ENCODE measurements around the gene TNN. TPM values are rescaled to one million over a fixed set of nuclear protein-coding genes. Genes with fewer than 3 reads are reported as not detected.

The TNN gene
- total RNA-seq, 5 donors from 2014 or later (not counting 1 experiment from before 2014, with no cell fraction given): not detected

DNA sequence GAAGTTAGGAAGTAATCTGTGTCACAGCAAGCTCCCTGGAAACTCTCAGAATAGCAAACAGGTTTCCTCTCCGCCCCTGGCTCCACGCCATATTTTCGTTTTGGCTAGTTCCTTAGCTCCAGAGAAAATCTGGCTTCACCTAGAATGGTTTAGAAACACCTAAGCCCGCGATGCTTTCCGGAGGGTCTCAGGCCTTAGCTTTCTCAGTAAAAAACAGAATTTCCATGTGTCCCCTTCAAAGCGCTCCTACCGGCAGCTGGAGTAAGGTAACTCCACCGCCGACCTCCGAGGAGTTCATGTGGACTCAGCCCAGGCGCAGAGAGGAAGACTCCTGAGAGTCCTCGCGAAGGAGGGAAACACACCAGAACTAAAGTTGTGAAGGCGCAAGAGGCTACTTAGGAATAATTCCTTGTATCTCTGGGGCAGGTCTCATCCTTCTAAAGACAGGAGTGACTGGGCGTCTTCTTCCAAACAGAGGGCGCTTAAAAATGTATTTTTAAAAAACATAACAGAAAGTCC, 124.5 kb downstream of the TNN start:
- H3K4me3 ChIP-seq (ENCODE audit: control insufficient read depth in 1 of 2, extremely low read depth in 1 of 2, low read length in 1 of 2): peak overlapping the region; percentile 63 to 97
- no peaks in the 10 kb centered on the region for H3K27me3 ChIP-seq (replicated peaks in 1 of 2; ENCODE audit: control insufficient read depth in 2 of 2, extremely low read depth in 1 of 2, insufficient read depth in 2 of 2, low read length in 1 of 2)
- H3K9me3 ChIP-seq: no peaks in the 10 kb centered on the region
- H3K4me3 Mint-ChIP-seq: peak overlapping the region; percentile 86 to 98 (median 96)
- H3K36me3 ChIP-seq (ENCODE audit: control insufficient read depth in 2 of 2, extremely low read depth in 1 of 2, insufficient read depth in 1 of 2, low read length in 1 of 2): peaks cover 0 to 12% of the 10 kb centered on the region in 2 donors
- peaks cover 24% of the 10 kb centered on the region for H3K36me3 Mint-ChIP-seq
- ATAC-seq (replicated peaks in 1 of 4): peak; percentile 40 to 47 (median 44)
- 0% methylated on average over 14 of the region's 17 CpGs for WGBS (ENCODE audit: insufficient coverage)
- no peaks in the 10 kb centered on the region for H3K27me3 Mint-ChIP-seq
- POLR2A ChIA-PET: interaction anchor here (0.9 to 1.6 kb wide), 3 partner anchors 17 to 18 kb away, joined by 3 to 4 read pairs (median 4); no protein-coding TSS in a partner anchor
- peak overlapping the region; percentile 88 to 95 for H3K27ac Mint-ChIP-seq
- no peaks in the 10 kb centered on the region for H3K9me3 Mint-ChIP-seq
- peak in 20 of 35 experiments; percentile 7 to 58 (median 23) for DNase-seq
- CTCF ChIA-PET: interaction anchor here (1.0 to 4.3 kb wide), 9 partner anchors 11 to 193 kb away, joined by 3 to 23 read pairs (median 4); no protein-coding TSS in a partner anchor
- H3K4me1 Mint-ChIP-seq: peaks cover 51 to 66% (median 56%) of the 10 kb centered on the region in 3 donors
- H3K4me1 ChIP-seq (ENCODE audit: control insufficient read depth in 1 of 2, extremely low read depth in 1 of 2, insufficient read depth in 2 of 2, low read length in 2 of 2): peaks cover 37 to 50% of the 10 kb centered on the region in 2 experiments
- H3K27ac ChIP-seq (ENCODE audit: low read length): peak overlapping the region; percentile 61

DNA sequence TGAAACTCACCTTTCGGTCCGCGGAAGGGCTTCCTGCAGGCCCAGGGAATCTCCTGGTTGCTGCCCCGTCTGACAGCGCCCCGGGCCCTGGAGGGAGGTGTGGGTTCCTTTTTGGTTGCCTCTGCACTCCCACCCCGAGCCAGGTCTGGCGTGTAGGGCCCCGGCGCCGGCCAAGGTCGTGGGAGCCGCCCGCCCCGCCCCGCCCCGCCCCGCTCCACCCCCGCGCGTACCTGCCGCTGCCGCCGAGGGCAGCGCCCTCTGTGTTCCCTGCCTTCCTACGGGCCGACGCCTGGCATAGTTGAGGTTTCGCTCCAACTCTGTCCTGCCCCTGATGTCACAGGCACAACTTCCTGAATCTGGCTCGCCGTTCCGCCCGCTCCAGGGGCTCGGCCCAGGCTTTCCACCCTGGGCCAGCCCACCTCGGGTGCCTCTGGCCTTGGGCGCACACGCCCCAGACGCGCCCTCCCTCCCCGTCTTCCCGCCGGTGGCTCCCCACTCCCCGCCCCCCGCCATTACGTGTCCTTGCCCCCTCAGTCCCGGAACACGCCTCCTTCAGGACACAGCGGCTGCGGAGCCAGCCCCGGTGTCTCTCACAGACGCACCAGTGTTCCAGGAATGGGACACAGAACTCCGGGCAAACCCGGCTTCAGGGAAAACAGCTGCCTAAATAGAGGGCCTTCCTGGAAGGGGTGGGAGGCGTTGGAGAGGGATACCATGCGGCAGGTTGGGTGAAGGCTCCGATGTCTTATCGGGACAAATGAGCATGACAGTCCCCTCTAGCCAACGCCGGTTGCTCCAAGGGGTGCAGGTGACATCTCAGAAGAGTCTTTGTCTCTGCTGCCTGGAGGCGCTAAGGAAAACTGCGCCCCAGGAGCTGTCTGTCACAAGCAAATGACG, 125.2 kb downstream of the TNN start, which contains the start of gene KIAA0040:
Gene KIAA0040 (minus strand): TSS at position 147 of the 897 bp plus-strand sequence. CDS start 31,763 bp downstream, outside the sequence.
- Mint-ChIP-seq H3K4me1 (peaks cover 51 to 66% (median 56%) of the 10 kb centered on the region in 3 donors), H3K27me3 (no peaks in the 10 kb centered on the region), H3K9me3 (no peaks in the 10 kb centered on the region), H3K36me3 (peaks cover 17% of the 10 kb centered on the region), H3K27ac (peak within 1 kb of the TSS; percentile 88 to 95), H3K4me3 (peak within 1 kb of the TSS; percentile 86 to 98 (median 96))
- peaks cover 0 to 6% of the 10 kb centered on the region in 2 donors for H3K36me3 ChIP-seq (ENCODE audit: control insufficient read depth in 2 of 2, extremely low read depth in 1 of 2, insufficient read depth in 1 of 2, low read length in 1 of 2)
- peak in 32 of 35 experiments; percentile 8 to 74 (median 34) for DNase-seq
- peak; percentile 61 to 71 (median 66) for ATAC-seq (replicated peaks in 1 of 4)
- H3K27me3 ChIP-seq (replicated peaks in 1 of 2; ENCODE audit: control insufficient read depth in 2 of 2, extremely low read depth in 1 of 2, insufficient read depth in 2 of 2, low read length in 1 of 2): no peaks in the 10 kb centered on the region
- peak within 1 kb of the TSS; percentile 63 to 97 for H3K4me3 ChIP-seq (ENCODE audit: control insufficient read depth in 1 of 2, extremely low read depth in 1 of 2, low read length in 1 of 2)
- POLR2A ChIA-PET: interaction anchor here in 1 of 2 donors (0.9 to 1.2 kb wide), 2 partner anchors 16 to 17 kb away, joined by 3 to 4 read pairs; no protein-coding TSS in a partner anchor
- WGBS (ENCODE audit: insufficient coverage): 11% methylated on average over 51 of the region's 62 CpGs
- H3K4me1 ChIP-seq (ENCODE audit: control insufficient read depth in 1 of 2, extremely low read depth in 1 of 2, insufficient read depth in 2 of 2, low read length in 2 of 2): peaks cover 34 to 47% of the 10 kb centered on the region in 2 experiments
- CTCF ChIA-PET: interaction anchor here (0.6 to 2.2 kb wide), 9 partner anchors 10 to 194 kb away, joined by 3 to 19 read pairs (median 4); no protein-coding TSS in a partner anchor
- H3K9me3 ChIP-seq: no peaks in the 10 kb centered on the region
- H3K27ac ChIP-seq (ENCODE audit: low read length): peak within 1 kb of the TSS; percentile 61

- peaks cover 28 to 41% of the 10 kb centered on the region in 2 experiments for H3K4me1 ChIP-seq (ENCODE audit: control insufficient read depth in 1 of 2, extremely low read depth in 1 of 2, insufficient read depth in 2 of 2, low read length in 2 of 2)
- no peaks in the 10 kb centered on the region for H3K36me3 ChIP-seq (ENCODE audit: control insufficient read depth in 2 of 2, extremely low read depth in 1 of 2, insufficient read depth in 1 of 2, low read length in 1 of 2)
- CTCF ChIA-PET: interaction anchor here (0.6 to 2.2 kb wide), 3 partner anchors 16 to 193 kb away, joined by 3 to 12 read pairs (median 4); no protein-coding TSS in a partner anchor
- Mint-ChIP-seq H3K27ac (peak overlapping the region; percentile 39 to 95), H3K4me3 (peak overlapping the region; percentile 86 to 98 (median 96)), H3K9me3 (no peaks in the 10 kb centered on the region), H3K27me3 (no peaks in the 10 kb centered on the region), H3K36me3 (peaks cover 14% of the 10 kb centered on the region), H3K4me1 (peaks cover 46 to 60% (median 50%) of the 10 kb centered on the region in 3 donors)
- no peak for ATAC-seq (replicated peaks in 1 of 4)
- no peak for DNase-seq
- WGBS (ENCODE audit: insufficient coverage): 93% methylated on average over 3 of the region's 4 CpGs
- no peaks in the 10 kb centered on the region for H3K9me3 ChIP-seq
- POLR2A ChIA-PET: no interaction called here
- no peak overlapping the region for H3K4me3 ChIP-seq (ENCODE audit: control insufficient read depth in 1 of 2, extremely low read depth in 1 of 2, low read length in 1 of 2)
- H3K27me3 ChIP-seq (replicated peaks in 1 of 2; ENCODE audit: control insufficient read depth in 2 of 2, extremely low read depth in 1 of 2, insufficient read depth in 2 of 2, low read length in 1 of 2): no peaks in the 10 kb centered on the region
- no peak overlapping the region for H3K27ac ChIP-seq (ENCODE audit: low read length)
These were observed 125.9 kb downstream of the TNN start for GRCh38 chr1:175193527-175193910.

GRCh38 chr1:175195281-175195680, 127.6 kb downstream of the TNN start:
- no peak overlapping the region for H3K4me3 Mint-ChIP-seq
- H3K27me3 Mint-ChIP-seq: no peaks in the 10 kb centered on the region
- peaks cover 6% of the 10 kb centered on the region for H3K36me3 Mint-ChIP-seq
- Histone ChIP-seq H3K4me3 (ENCODE audit: control insufficient read depth in 1 of 2, extremely low read depth in 1 of 2, low read length in 1 of 2) (no peak overlapping the region), H3K27ac (ENCODE audit: low read length) (no peak overlapping the region), H3K9me3 (no peaks in the 10 kb centered on the region), H3K36me3 (ENCODE audit: control insufficient read depth in 2 of 2, extremely low read depth in 1 of 2, insufficient read depth in 1 of 2, low read length in 1 of 2) (no peaks in the 10 kb centered on the region), H3K27me3 (replicated peaks in 1 of 2; ENCODE audit: control insufficient read depth in 2 of 2, extremely low read depth in 1 of 2, insufficient read depth in 2 of 2, low read length in 1 of 2) (no peaks in the 10 kb centered on the region), H3K4me1 (ENCODE audit: control insufficient read depth in 1 of 2, extremely low read depth in 1 of 2, insufficient read depth in 2 of 2, low read length in 2 of 2) (peaks cover 11 to 24% of the 10 kb centered on the region in 2 experiments)
- no CpG with 5 or more reads among the region's 1 CpG for WGBS (ENCODE audit: insufficient coverage)
- DNase-seq (no peak), ATAC-seq (replicated peaks in 1 of 4) (no peak)
- CTCF ChIA-PET: interaction anchor here (0.6 to 2.2 kb wide), 5 partner anchors 14 to 945 kb away, joined by 3 to 12 read pairs (median 3); no protein-coding TSS in a partner anchor
- H3K4me1 Mint-ChIP-seq: peaks cover 28 to 43% (median 33%) of the 10 kb centered on the region in 3 donors
- H3K27ac Mint-ChIP-seq: peak overlapping the region in 1 of 2 donors; percentile 8
- POLR2A ChIA-PET: interaction anchor here in 1 of 2 donors (0.6 kb wide), 1 partner anchor 98 kb away, joined by 3 read pairs; no protein-coding TSS in a partner anchor
- no peaks in the 10 kb centered on the region for H3K9me3 Mint-ChIP-seq

GRCh38 chr1:175195798-175196197, 128.2 kb downstream of the TNN start:
- no peaks in the 10 kb centered on the region for H3K27me3 Mint-ChIP-seq
- ChIA-PET CTCF (no interaction called here), POLR2A (no interaction called here)
- Histone ChIP-seq H3K36me3 (ENCODE audit: control insufficient read depth in 2 of 2, extremely low read depth in 1 of 2, insufficient read depth in 1 of 2, low read length in 1 of 2) (no peaks in the 10 kb centered on the region), H3K27me3 (replicated peaks in 1 of 2; ENCODE audit: control insufficient read depth in 2 of 2, extremely low read depth in 1 of 2, insufficient read depth in 2 of 2, low read length in 1 of 2) (no peaks in the 10 kb centered on the region), H3K4me1 (ENCODE audit: control insufficient read depth in 1 of 2, extremely low read depth in 1 of 2, insufficient read depth in 2 of 2, low read length in 2 of 2) (peaks cover 6 to 19% of the 10 kb centered on the region in 2 experiments), H3K9me3 (no peaks in the 10 kb centered on the region), H3K4me3 (ENCODE audit: control insufficient read depth in 1 of 2, extremely low read depth in 1 of 2, low read length in 1 of 2) (no peak overlapping the region), H3K27ac (ENCODE audit: low read length) (no peak overlapping the region)
- H3K9me3 Mint-ChIP-seq: no peaks in the 10 kb centered on the region
- H3K4me1 Mint-ChIP-seq: peaks cover 23 to 38% (median 27%) of the 10 kb centered on the region in 3 donors
- no peak for ATAC-seq (replicated peaks in 1 of 4)
- peak overlapping the region; percentile 18 to 24 for H3K27ac Mint-ChIP-seq
- 74% methylated on average over 3 of the region's 3 CpGs for WGBS (ENCODE audit: insufficient coverage)
- H3K4me3 Mint-ChIP-seq: no peak overlapping the region
- peaks cover 5% of the 10 kb centered on the region for H3K36me3 Mint-ChIP-seq
- no peak for DNase-seq

DNA sequence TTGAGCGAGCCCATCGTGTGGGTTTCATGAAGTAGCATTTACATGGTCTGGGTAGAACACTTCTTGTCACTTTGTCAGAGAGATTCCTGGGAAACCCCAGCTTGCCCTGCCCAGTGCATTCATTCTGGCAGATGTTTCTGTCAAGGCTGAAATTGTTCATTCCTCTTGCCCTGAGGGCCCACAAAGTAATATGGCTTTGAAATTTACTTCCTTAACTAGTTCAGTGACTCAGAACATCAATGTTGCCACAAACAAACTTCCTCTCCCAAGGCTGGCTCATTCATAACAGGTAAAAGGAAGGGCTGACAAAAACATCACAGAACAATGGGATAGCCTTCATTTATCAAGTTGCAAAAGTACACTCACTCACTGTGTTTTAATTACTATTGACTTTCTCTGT, 129.9 kb downstream of the TNN start:
- H3K36me3 Mint-ChIP-seq: no peaks in the 10 kb centered on the region
- H3K27ac ChIP-seq (ENCODE audit: low read length): no peak overlapping the region
- H3K4me1 ChIP-seq (ENCODE audit: control insufficient read depth in 1 of 2, extremely low read depth in 1 of 2, insufficient read depth in 2 of 2, low read length in 2 of 2): peaks cover 2 to 12% of the 10 kb centered on the region in 2 experiments
- no peaks in the 10 kb centered on the region for H3K27me3 ChIP-seq (replicated peaks in 1 of 2; ENCODE audit: control insufficient read depth in 2 of 2, extremely low read depth in 1 of 2, insufficient read depth in 2 of 2, low read length in 1 of 2)
- ATAC-seq (replicated peaks in 1 of 4) (peak in 3 of 4 experiments; percentile 12 to 43 (median 35)), DNase-seq (no peak)
- POLR2A ChIA-PET: no interaction called here
- no peak overlapping the region for H3K4me3 Mint-ChIP-seq
- H3K36me3 ChIP-seq (ENCODE audit: control insufficient read depth in 2 of 2, extremely low read depth in 1 of 2, insufficient read depth in 1 of 2, low read length in 1 of 2): no peaks in the 10 kb centered on the region
- no peaks in the 10 kb centered on the region for H3K9me3 Mint-ChIP-seq
- H3K4me1 Mint-ChIP-seq: peaks cover 15 to 28% (median 21%) of the 10 kb centered on the region in 3 donors
- peak overlapping the region in 1 of 2 donors; percentile 15 for H3K27ac Mint-ChIP-seq
- no peaks in the 10 kb centered on the region for H3K27me3 Mint-ChIP-seq
- H3K4me3 ChIP-seq (ENCODE audit: control insufficient read depth in 1 of 2, extremely low read depth in 1 of 2, low read length in 1 of 2): no peak overlapping the region
- 85% methylated on average over 2 of the region's 2 CpGs for WGBS (ENCODE audit: insufficient coverage)
- CTCF ChIA-PET: no interaction called here
- no peaks in the 10 kb centered on the region for H3K9me3 ChIP-seq

Measured in T-cell (primary cell).